H1 (cell line): ENCODE data around the gene ZFP57. TPM values are rescaled to one million over a fixed set of nuclear protein-coding genes. Genes with fewer than 3 reads are reported as not detected.
"Not testable (repeated sequence)": the region's sequence is repeated elsewhere in the genome, so short reads cannot be mapped to it uniquely, and the experiment has no call there.

Experiments used
- CTCF ChIA-PET: fragments of 300-600 bp; sonication (Branson Sonifier 250); formaldehyde crosslinking; loops from one replicate; lab custom pipeline; 2021; ENCODE audit not compliant: partially characterized antibody; lab: Charles Lee
- POLR2A ChIA-PET: fragments of 300-600 bp; sonication (Branson Sonifier 250); formaldehyde crosslinking; loops from one replicate; lab custom pipeline; 2021; ENCODE audit warnings: inconsistent platforms; ENCODE audit not compliant: partially characterized antibody; lab: Charles Lee
- DNase-seq, 2 experiments: peaks; one replicate each; pipeline versions ENCODE4 v3.0.0 to v3.0.0-alpha.2; 2010 to 2022; ENCODE audit warnings: low spot score in 2 of 2, low read depth in 1 of 2, mixed read lengths in 1 of 2
- FAIRE-seq: peaks from 2 replicates; lab custom pipeline; 2011; peaks lifted over from hg19 to GRCh38; lab: Jason Lieb, UNC
- H2AFZ ChIP-seq: 2 replicates; pipeline ENCODE4 v1.8.1; 2012; ENCODE audit warnings: low read length, inconsistent platforms
- H2AK5ac ChIP-seq: 2 replicates; pipeline ENCODE4 v1.6.1; 2013; ENCODE audit warnings: low read depth, low read length
- H2BK120ac ChIP-seq: replicated peaks from 2 replicates; pipeline ENCODE3; 2013; ENCODE audit warnings: low read depth, low read length, inconsistent platforms
- H2BK12ac ChIP-seq: 2 replicates; pipeline ENCODE4 v1.6.1; 2013; ENCODE audit warnings: low read depth, low read length
- H2BK15ac ChIP-seq: 2 replicates; pipeline ENCODE4 v1.6.1; 2013; ENCODE audit warnings: low read length
- H2BK20ac ChIP-seq: 2 replicates; pipeline ENCODE4 v1.6.1; 2013; ENCODE audit warnings: low read length
- H2BK5ac ChIP-seq: 2 replicates; pipeline ENCODE4 v1.6.1; 2013; ENCODE audit warnings: low read depth, low read length
- H3K14ac ChIP-seq: 2 replicates; pipeline ENCODE4 v1.6.1; 2013; ENCODE audit warnings: inconsistent platforms; ENCODE audit not compliant: insufficient read length
- H3K18ac ChIP-seq: 2 replicates; pipeline ENCODE4 v1.6.1; 2013; ENCODE audit warnings: low read length; ENCODE audit errors: extremely low read depth
- H3K23ac ChIP-seq: 2 replicates; pipeline ENCODE4 v1.6.1; 2013; ENCODE audit warnings: inconsistent platforms; ENCODE audit not compliant: insufficient read length
- H3K23me2 ChIP-seq: 2 replicates; pipeline ENCODE4 v1.6.1; 2013; ENCODE audit warnings: low read depth, low read length
- H3K27ac ChIP-seq: 2 replicates; pipeline ENCODE4 v1.6.1; 2011; ENCODE audit warnings: low read depth, low read length, inconsistent platforms
- H3K27me3 ChIP-seq, 4 experiments: replicated peaks in 1 of 4; 1 replicate in 1 of 4; 2 replicates in 3 of 4; pipeline versions ENCODE4 v1.6.1 to v1.8.1; 2011 to 2013; ENCODE audit warnings: low read length in 3 of 4, mild to moderate bottlenecking in 3 of 4, inconsistent platforms in 2 of 4, mixed read lengths in 2 of 4, moderate library complexity in 1 of 4; ENCODE audit not compliant: control insufficient read depth in 3 of 4, insufficient read depth in 3 of 4; ENCODE audit errors: extremely low read depth in 1 of 4
- H3K36me3 ChIP-seq, 4 experiments: 2 replicates each; pipeline versions ENCODE4 v1.6.1 to v1.8.1; 2011 to 2013; ENCODE audit warnings: mild to moderate bottlenecking in 4 of 4, low read length in 3 of 4, moderate library complexity in 2 of 4, control low read depth in 1 of 4, inconsistent platforms in 1 of 4; ENCODE audit not compliant: insufficient read depth in 4 of 4, control insufficient read depth in 2 of 4
- H3K4ac ChIP-seq: replicated peaks from 2 replicates; pipeline ENCODE3; 2013; ENCODE audit warnings: low read length, low read depth, mixed read lengths, inconsistent platforms; ENCODE audit not compliant: insufficient read length
- H3K4me1 ChIP-seq, 4 experiments: replicated peaks in 1 of 4; 1 replicate in 1 of 4; 2 replicates in 3 of 4; pipeline versions ENCODE4 v1.6.1 to v1.8.1; 2011 to 2013; ENCODE audit warnings: low read length in 3 of 4, inconsistent platforms in 2 of 4, mixed read lengths in 1 of 4; ENCODE audit not compliant: insufficient read depth in 4 of 4, control insufficient read depth in 3 of 4
- H3K4me2 ChIP-seq, 2 experiments: 2 replicates each; pipeline versions ENCODE4 v1.6.1 to v1.8.1; 2011 to 2013; ENCODE audit warnings: low read depth in 2 of 2, low read length in 2 of 2, control low read depth in 1 of 2, inconsistent platforms in 1 of 2, mild to moderate bottlenecking in 1 of 2; ENCODE audit not compliant: insufficient read depth in 1 of 2
- H3K4me3 ChIP-seq, 4 experiments: fragments of 200-600, 300-600 bp in 1 of 4; sonication (generic), shearing (Covaris generic), sonication (Bioruptor Twin) in 1 of 4; 2 replicates each; pipeline versions ENCODE4 v1.5.1 to v1.8.1; 2011 to 2016; ENCODE audit warnings: low read length in 4 of 4, low read depth in 3 of 4, control low read depth in 2 of 4, inconsistent platforms in 2 of 4, mild to moderate bottlenecking in 2 of 4, mixed read lengths in 1 of 4, moderate library complexity in 1 of 4; ENCODE audit not compliant: insufficient read depth in 2 of 4; ENCODE audit errors: extremely low read depth in 1 of 4
- H3K56ac ChIP-seq: replicated peaks from 2 replicates; pipeline ENCODE3; 2013; ENCODE audit warnings: low read depth, mild to moderate bottlenecking, mixed read lengths, low read length, inconsistent platforms; ENCODE audit not compliant: insufficient read length
- H3K79me1 ChIP-seq: 2 replicates; pipeline ENCODE4 v1.6.1; 2013; ENCODE audit warnings: low read depth, low read length, control low read depth
- H3K79me2 ChIP-seq, 2 experiments: 2 replicates each; pipeline versions ENCODE4 v1.6.1 to v1.8.1; 2012 to 2013; ENCODE audit warnings: low read length in 2 of 2, mild to moderate bottlenecking in 2 of 2, inconsistent platforms in 1 of 2; ENCODE audit not compliant: insufficient read depth in 2 of 2, control insufficient read depth in 1 of 2
- H3K9ac ChIP-seq, 4 experiments: replicated peaks in 1 of 4; 1 replicate in 1 of 4; 2 replicates in 3 of 4; pipeline versions ENCODE4 v1.6.1 to v1.8.1; 2011 to 2013; ENCODE audit warnings: low read depth in 3 of 4, low read length in 3 of 4, control low read depth in 2 of 4, mild to moderate bottlenecking in 2 of 4, moderate library complexity in 2 of 4, inconsistent platforms in 1 of 4; ENCODE audit errors: extremely low read depth in 1 of 4
- H3K9me3 ChIP-seq, 2 experiments: 2 replicates each; pipeline versions ENCODE4 v1.6.1 to v1.8.1; 2012 to 2013; ENCODE audit warnings: mild to moderate bottlenecking in 2 of 2, moderate library complexity in 2 of 2, control low read depth in 1 of 2, inconsistent platforms in 1 of 2, low read depth in 1 of 2, low read length in 1 of 2, mixed read lengths in 1 of 2; ENCODE audit not compliant: insufficient read depth in 2 of 2
- H4K20me1 ChIP-seq, 2 experiments: replicated peaks in 1 of 2; 2 replicates each; pipeline versions ENCODE3 to v1.8.1; 2011 to 2013; ENCODE audit warnings: inconsistent platforms in 2 of 2, low read length in 2 of 2, mild to moderate bottlenecking in 1 of 2; ENCODE audit not compliant: insufficient read depth in 2 of 2, control insufficient read depth in 1 of 2
- H4K5ac ChIP-seq: 2 replicates; pipeline ENCODE4 v1.6.1; 2013; ENCODE audit warnings: low read length, low read depth, mixed read lengths, inconsistent platforms; ENCODE audit not compliant: insufficient read length
- H4K8ac ChIP-seq: 2 replicates; pipeline ENCODE4 v1.8.0; 2013; ENCODE audit warnings: mild to moderate bottlenecking, moderate library complexity, low read length, inconsistent platforms; ENCODE audit not compliant: insufficient read depth; ENCODE audit errors: extremely low read depth
- H4K91ac ChIP-seq: replicated peaks from 2 replicates; pipeline ENCODE3; 2013; ENCODE audit warnings: low read length, mixed read lengths, inconsistent platforms; ENCODE audit not compliant: insufficient read length
- E2F6 ChIP-seq: IDR thresholded peaks from 2 replicates; pipeline ENCODE4 v1.6.1; 2012; ENCODE audit warnings: inconsistent platforms
- JUND ChIP-seq: IDR thresholded peaks from 2 replicates; pipeline ENCODE4 v1.6.1; 2011; ENCODE audit warnings: mild to moderate bottlenecking, improper control_type of control experiment, low read length
- POLR2A ChIP-seq, 2 experiments: IDR thresholded peaks; 1 replicate in 1 of 2; 2 replicates in 1 of 2; pipeline ENCODE4 v1.6.1; 2011; ENCODE audit warnings: low read depth in 2 of 2, low read length in 2 of 2, mild to moderate bottlenecking in 2 of 2; ENCODE audit errors: control extremely low read depth in 1 of 2
- SP1 ChIP-seq: IDR thresholded peaks from 2 replicates; pipeline ENCODE4 v1.6.1; 2011; ENCODE audit warnings: low read depth, low read length
- WGBS, 2 experiments: shearing (Covaris generic) in 1 of 2; methylation state at CpG; one replicate each; pipeline versions ENCODE4 v1.1.6 to v1.1.7; 2013 to 2015; ENCODE audit warnings: low lambda C conversion rate in 2 of 2, mixed read lengths in 2 of 2, inconsistent platforms in 1 of 2, low coverage in 1 of 2, missing lambda C conversion rate in 1 of 2; ENCODE audit not compliant: insufficient replicate concordance in 2 of 2, insufficient coverage in 1 of 2, insufficient read length in 1 of 2; ENCODE audit errors: extremely low coverage in 1 of 2, missing lambda C conversion rate in 1 of 2; 5-methylcytosine and 5-hydroxymethylcytosine counted together
- polyA plus RNA-seq, 7 experiments: library from polyadenylated mRNA; depleted of rRNA in 3 of 7; stranded (reverse) in 5 of 7; unstranded in 2 of 7; fragments of >200 nt in 5 of 7; fragments of 200-250 nt in 2 of 7; gene quantifications; 1 replicate in 5 of 7; 2 replicates in 1 of 7; 4 replicates in 1 of 7; pipeline versions ENCODE4 v1.2.1 to v1.2.3, GENCODE V29; 2011 to 2013; ENCODE audit warnings: missing spikeins in 2 of 7, mixed read lengths in 2 of 7
- total RNA-seq: library from RNA; stranded (reverse); fragmentation: NEBNext Ultra II Directional; extraction: Animal tissue kit (Norgen Biotek cat#: 25700); gene quantifications from 2 replicates; pipeline ENCODE4 v1.2.1, GENCODE V29; 2021

The ZFP57 gene
- total and polyA plus RNA-seq, 2 of the 8 experiments (the other 6 are each of a cell fraction or from before 2014, with no cell fraction given), result 0.85 to 1.2 TPM

GRCh38 chr6:29661502-29662141 lies 19.3 kb downstream of the ZFP57 start:
- Histone ChIP-seq H4K91ac (peak overlapping the region; percentile 76), H3K56ac (peak overlapping the region; percentile 32), H4K5ac (peak overlapping the region; percentile 55), H3K4me3 (peak overlapping the region in 1 of 4 experiments; percentile 15; a peak in 1 of 8 replicates), H3K4me2 (peak overlapping the region; percentile 13 to 35; a peak in 3 of 4 replicates), H2BK120ac (peak overlapping the region; percentile 26), H2BK12ac (peak overlapping the region; percentile 56), H2BK20ac (peak overlapping the region; percentile 80; the same call in 1 of the 2 replicates), H2BK5ac (peak overlapping the region; percentile 99), H3K4me1 (peaks cover 8 to 28% (median 19%) of the 10 kb centered on the region in 4 experiments), H3K18ac (peak overlapping the region; percentile 49), H3K27ac (peak overlapping the region; percentile 84; the same call in 1 of the 2 replicates), H3K4ac (peak overlapping the region; percentile 69)
- not testable (repeated sequence) for H3K79me2 ChIP-seq, H3K23ac ChIP-seq, H2BK15ac ChIP-seq, H3K9me3 ChIP-seq, H4K20me1 ChIP-seq, H3K79me1 ChIP-seq, H3K27me3 ChIP-seq, H3K9ac ChIP-seq, H2AK5ac ChIP-seq, H3K23me2 ChIP-seq, H3K36me3 ChIP-seq, H3K14ac ChIP-seq, H4K8ac ChIP-seq, H2AFZ ChIP-seq
- DNase-seq (peak; percentile 57 to 91), FAIRE-seq (peak; percentile 81)
- POLR2A ChIA-PET, result interaction anchor here (1.0 to 8.4 kb wide), 12 partner anchors 9 to 38 kb away, joined by 3 to 78 read pairs (median 4); no protein-coding TSS in a partner anchor
- WGBS, 2 experiments, result 13% methylated on average over 8 of the region's 14 CpGs; no CpG with 5 or more reads in 1 of the 2 experiments
- CTCF ChIA-PET, result interaction anchor here (1.0 to 24.4 kb wide), 6 partner anchors 19 to 50 kb away, joined by 3 to 658 read pairs (median 253); partner anchors contain the start of genes GABBR1 and ZFP57
- TF ChIP-seq JUND (0 out of 2 replicates have a peak, but pooled peaks have one; percentile 28), E2F6 (peak; percentile 42; the same call in 1 of the 2 replicates), POLR2A (IDR thresholded peaks at IDR 0.05; ENCODE audit: control extremely low read depth in 1 of 2, low read depth in 2 of 2, low read length in 2 of 2) (0 out of 3 replicates have a peak, but pooled peaks of 1 of the 2 experiments have one; percentile 56), SP1 (peak; percentile 35; the same call in 1 of the 2 replicates)
